ENCODE results near the gene TSPAN6.

DNA sequence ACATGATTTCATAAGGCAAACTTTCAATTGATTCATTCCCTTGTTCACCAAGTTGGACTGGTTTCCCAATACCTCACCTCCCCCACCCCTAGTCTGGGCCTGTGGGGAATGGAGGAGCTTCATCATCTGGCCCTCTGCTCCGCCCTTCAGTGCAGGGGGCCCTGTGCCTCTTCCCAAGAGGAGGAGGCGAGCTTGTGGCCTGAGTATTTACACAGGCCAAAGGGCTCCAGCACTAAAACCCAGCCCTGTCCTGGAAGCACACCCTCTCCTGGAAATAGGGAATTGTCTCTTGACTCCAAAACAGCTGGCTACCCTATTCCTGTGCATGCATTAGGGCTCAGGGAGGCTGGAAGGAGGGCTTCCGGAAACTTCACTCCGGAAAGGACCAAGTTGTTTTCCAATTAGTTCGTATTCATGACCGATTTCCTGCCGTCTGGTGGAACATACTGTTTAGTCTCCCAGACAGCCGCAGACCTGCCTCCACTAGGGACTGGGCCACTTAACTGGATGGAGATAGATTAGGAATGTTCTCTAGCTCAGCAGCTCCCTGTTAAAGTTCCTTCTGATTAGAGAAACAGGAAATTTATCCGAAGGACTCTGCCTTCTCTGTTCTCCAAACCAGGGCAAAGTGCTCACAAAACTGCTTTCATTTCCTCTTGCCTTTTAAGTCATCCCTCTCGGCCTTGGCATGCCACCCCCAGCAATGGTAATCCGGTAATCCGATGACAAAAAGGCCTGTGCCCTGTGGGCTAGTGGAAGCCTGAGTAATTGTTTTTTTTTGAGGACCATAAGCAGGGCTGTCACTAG is 13.1 kb upstream of the TSPAN6 start:
- TF ChIP-seq TAF1 (IDR thresholded peaks at IDR 0.05; ENCODE audit: low read depth, low read length) (no peak), POLR2A (IDR thresholded peaks at IDR 0.05; ENCODE audit: low read depth, low read length) (no peak), POLR2AphosphoS5 (IDR thresholded peaks at IDR 0.05; ENCODE audit: low read depth, low read length) (no peak)
